ENCODE measurements around the gene DTX3.
"Not testable (repeated sequence)": the region's sequence is repeated elsewhere in the genome, so short reads cannot be mapped to it uniquely, and the experiment has no call there.

Gene DTX3

DNA sequence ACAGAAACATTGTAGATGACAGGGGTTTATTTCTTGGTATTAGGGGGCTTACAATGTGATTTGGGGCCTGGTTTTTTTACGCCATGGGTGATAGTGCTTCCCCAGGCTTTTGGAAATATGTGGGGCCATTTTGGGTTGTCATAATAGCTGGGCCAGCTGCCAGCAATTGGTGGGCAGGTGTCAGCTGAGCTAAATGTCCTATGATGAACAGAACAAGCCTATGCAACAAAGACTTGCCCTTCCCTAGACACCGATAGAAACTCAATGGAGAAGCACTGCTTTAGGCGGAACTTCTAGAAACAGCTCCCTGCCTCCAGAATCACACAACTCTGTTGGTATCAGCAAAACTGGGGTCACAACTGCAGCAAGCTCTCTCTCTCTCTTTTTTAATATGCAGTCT is 33.5 kb downstream of the DTX3 start:
- H2AFZ ChIP-seq (ENCODE audit: low read depth): no peak overlapping the region
- H3K27ac ChIP-seq: no peak overlapping the region
- no peaks in the 10 kb centered on the region for H3K79me2 ChIP-seq (ENCODE audit: insufficient read depth, low read depth)
- H3K36me3 ChIP-seq (ENCODE audit: insufficient read depth): no peaks in the 10 kb centered on the region
- peaks cover 10% of the 10 kb centered on the region for H3K4me1 ChIP-seq (ENCODE audit: low read depth, poor library complexity, severe bottlenecking)
- no peaks in the 10 kb centered on the region for H3K27me3 ChIP-seq (ENCODE audit: insufficient read depth, low read depth)
- no peaks in the 10 kb centered on the region for H4K20me1 ChIP-seq (ENCODE audit: insufficient read depth)
- TF ChIP-seq, protein P1, sequence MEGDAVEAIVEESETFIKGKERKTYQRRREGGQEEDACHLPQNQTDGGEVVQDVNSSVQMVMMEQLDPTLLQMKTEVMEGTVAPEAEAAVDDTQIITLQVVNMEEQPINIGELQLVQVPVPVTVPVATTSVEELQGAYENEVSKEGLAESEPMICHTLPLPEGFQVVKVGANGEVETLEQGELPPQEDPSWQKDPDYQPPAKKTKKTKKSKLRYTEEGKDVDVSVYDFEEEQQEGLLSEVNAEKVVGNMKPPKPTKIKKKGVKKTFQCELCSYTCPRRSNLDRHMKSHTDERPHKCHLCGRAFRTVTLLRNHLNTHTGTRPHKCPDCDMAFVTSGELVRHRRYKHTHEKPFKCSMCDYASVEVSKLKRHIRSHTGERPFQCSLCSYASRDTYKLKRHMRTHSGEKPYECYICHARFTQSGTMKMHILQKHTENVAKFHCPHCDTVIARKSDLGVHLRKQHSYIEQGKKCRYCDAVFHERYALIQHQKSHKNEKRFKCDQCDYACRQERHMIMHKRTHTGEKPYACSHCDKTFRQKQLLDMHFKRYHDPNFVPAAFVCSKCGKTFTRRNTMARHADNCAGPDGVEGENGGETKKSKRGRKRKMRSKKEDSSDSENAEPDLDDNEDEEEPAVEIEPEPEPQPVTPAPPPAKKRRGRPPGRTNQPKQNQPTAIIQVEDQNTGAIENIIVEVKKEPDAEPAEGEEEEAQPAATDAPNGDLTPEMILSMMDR (conservative IDR thresholded peaks at IDR 0.05; ENCODE audit: low read depth, low read length): no peak
- no peak overlapping the region for H3K4me3 ChIP-seq (IDR thresholded peaks at IDR 0.05; ENCODE audit: insufficient read depth, low read depth, low read length)
- no peak overlapping the region for H3K4me2 ChIP-seq
- H3K9ac ChIP-seq: no peak overlapping the region

DNA sequence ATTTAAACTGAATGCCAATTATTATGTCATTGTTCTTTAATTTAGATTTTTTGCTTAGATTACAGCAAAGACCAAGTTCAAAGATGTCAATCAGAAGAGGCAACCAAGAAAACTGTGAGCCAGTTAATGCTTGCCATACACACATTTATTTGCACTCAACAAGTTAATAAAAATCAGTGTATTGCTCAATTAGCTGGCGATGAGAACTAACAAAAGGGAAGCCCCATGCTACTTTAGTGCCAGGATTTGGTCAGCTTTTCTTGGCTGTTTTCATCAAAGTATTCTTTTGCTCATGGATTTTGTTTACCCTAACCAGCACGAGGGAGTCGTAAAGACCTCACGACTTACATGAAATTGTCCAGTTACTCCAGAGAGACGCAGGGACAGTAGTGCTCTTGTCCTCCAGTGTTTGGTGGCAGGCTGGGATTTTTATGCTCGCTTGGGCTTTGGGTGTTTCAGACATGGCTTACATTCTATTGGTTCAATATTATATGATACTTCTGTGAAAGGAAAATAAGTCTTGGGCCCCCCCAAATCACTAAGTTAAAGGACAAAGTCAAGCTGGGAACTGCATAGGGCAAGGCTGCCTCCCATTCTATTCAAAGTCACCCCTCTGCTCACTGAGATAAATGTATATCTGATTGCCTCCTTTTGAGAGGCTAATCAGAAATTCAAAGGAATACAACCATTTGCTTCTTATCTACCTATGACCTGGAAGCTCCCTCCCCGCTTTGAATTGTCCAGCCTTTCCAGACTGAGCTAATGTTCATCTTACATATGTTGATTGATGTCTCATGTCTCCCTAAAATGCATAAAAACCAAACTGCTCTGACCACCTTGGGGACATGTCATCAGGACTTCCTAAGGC is 35.8 kb downstream of the DTX3 start:
- H3K4me1 ChIP-seq (ENCODE audit: low read depth, poor library complexity, severe bottlenecking): no peaks in the 10 kb centered on the region
- no peaks in the 10 kb centered on the region for H3K36me3 ChIP-seq (ENCODE audit: insufficient read depth)
- H2AFZ ChIP-seq (ENCODE audit: low read depth): no peak overlapping the region
- H3K27ac ChIP-seq: no peak overlapping the region
- H3K4me3 ChIP-seq (IDR thresholded peaks at IDR 0.05; ENCODE audit: insufficient read depth, low read depth, low read length): no peak overlapping the region
- TF ChIP-seq, protein P1 (conservative IDR thresholded peaks at IDR 0.05; ENCODE audit: low read depth, low read length): no peak
- H3K9ac ChIP-seq: no peak overlapping the region
- H4K20me1 ChIP-seq (ENCODE audit: insufficient read depth): no peaks in the 10 kb centered on the region
- H3K27me3 ChIP-seq (ENCODE audit: insufficient read depth, low read depth): no peaks in the 10 kb centered on the region
- no peaks in the 10 kb centered on the region for H3K79me2 ChIP-seq (ENCODE audit: insufficient read depth, low read depth)
- H3K4me2 ChIP-seq: no peak overlapping the region

DNA sequence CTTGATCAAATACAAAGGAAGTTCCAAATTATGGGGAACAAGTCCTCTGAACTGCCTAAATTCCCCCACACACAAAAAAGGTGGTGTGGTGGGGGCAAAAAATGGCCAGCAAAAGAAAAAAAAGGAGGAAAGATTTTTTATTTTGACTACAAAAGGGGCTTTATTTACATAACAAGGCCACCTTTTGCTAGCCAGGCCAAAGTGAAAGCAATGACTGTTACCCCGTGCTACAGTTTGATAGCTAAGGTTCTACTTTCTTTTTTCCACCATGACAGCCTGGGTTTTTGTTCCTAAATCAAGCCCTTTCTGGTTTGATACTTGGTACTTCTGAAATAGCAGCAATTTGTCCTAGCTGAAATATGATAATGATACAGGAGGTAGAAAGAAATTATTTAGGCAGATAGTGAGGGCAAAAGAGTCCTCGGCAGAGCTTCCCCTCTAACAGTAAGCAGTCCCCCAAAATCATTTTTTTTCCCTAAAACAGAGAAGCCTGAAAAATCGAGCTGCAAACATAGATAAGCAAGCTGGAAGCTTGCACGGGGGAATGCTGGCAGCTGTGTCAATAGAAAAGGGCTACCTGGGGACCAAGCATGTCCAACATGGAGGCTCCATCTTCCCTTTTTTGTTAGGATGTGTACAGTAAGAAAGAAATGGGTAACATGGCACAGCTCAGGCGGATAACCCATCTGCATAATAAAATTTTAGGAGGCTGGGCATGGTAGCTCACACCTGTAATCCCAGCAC is 37.2 kb downstream of the DTX3 start:
- Histone ChIP-seq H3K4me1 (ENCODE audit: low read depth, poor library complexity, severe bottlenecking) (no peaks in the 10 kb centered on the region), H2AFZ (ENCODE audit: low read depth) (no peak overlapping the region), H3K27ac (no peak overlapping the region), H3K4me3 (IDR thresholded peaks at IDR 0.05; ENCODE audit: insufficient read depth, low read depth, low read length) (no peak overlapping the region), H3K4me2 (no peak overlapping the region), H3K36me3 (ENCODE audit: insufficient read depth) (no peaks in the 10 kb centered on the region; the same call in 1 of the 2 replicates), H3K79me2 (ENCODE audit: insufficient read depth, low read depth) (no peaks in the 10 kb centered on the region), H3K9ac (no peak overlapping the region), H4K20me1 (ENCODE audit: insufficient read depth) (no peaks in the 10 kb centered on the region), H3K27me3 (ENCODE audit: insufficient read depth, low read depth) (no peaks in the 10 kb centered on the region)
- TF ChIP-seq, protein P1 (conservative IDR thresholded peaks at IDR 0.05; ENCODE audit: low read depth, low read length): no peak

DNA sequence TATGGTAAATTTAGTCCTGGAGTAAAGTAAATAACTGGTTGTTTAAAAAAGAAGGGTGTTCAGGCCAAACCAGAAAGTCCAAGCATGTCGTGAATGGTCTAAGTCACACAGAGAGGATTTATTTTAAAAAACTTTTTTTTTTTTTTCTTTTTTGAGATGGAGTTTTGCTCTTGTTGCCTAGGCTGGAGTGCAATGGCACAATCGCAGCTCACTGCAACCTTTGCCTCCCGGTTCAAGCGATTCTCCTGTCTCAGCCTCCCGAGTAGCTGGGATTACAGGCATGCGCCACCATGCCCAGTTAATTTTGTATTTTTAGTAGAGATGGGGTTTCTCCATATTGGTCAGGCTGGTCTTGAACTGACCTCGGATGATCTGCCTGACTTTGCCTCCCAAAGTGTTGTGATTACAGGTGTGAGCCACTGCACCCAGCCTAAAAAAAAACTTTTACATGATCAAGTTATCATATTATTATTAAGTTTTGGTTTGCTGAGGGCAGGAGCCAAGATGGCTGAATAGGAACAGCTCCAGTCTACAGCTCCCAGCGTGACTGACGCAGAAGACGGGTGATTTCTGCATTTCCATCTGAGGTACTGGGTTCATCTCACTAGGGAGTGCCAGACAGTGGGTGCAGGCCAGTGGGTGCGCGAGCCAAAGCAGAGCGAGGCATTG is 41.5 kb downstream of the DTX3 start:
- not testable (repeated sequence) for H3K4me3 ChIP-seq (IDR thresholded peaks at IDR 0.05; ENCODE audit: insufficient read depth, low read depth, low read length); H3K9ac ChIP-seq; H3K79me2 ChIP-seq (ENCODE audit: insufficient read depth, low read depth); H3K4me1 ChIP-seq (ENCODE audit: low read depth, poor library complexity, severe bottlenecking); H3K27me3 ChIP-seq (ENCODE audit: insufficient read depth, low read depth); H2AFZ ChIP-seq (ENCODE audit: low read depth); H3K27ac ChIP-seq; H3K4me2 ChIP-seq; H4K20me1 ChIP-seq (ENCODE audit: insufficient read depth); H3K36me3 ChIP-seq (ENCODE audit: insufficient read depth)

DNA sequence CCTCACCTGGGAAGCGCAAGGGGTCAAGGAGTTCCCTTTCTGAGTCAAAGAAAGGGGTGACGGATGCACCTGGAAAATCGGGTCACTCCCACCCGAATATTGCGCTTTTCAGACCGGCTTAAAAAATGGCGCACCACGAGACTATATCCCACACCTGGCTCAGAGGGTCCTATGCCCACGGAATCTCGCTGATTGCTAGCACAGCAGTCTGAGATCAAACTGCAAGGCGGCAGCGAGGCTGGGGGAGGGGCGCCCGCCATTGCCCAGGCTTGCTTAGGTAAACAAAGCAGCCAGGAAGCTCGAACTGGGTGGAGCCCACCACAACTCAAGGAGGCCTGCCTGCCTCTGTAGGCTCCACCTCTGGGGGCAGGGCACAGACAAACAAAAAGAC is 42.0 kb downstream of the DTX3 start:
- not testable (repeated sequence) for H3K27ac ChIP-seq; H3K4me2 ChIP-seq; H3K4me1 ChIP-seq (ENCODE audit: low read depth, poor library complexity, severe bottlenecking); H3K4me3 ChIP-seq (IDR thresholded peaks at IDR 0.05; ENCODE audit: insufficient read depth, low read depth, low read length); H3K79me2 ChIP-seq (ENCODE audit: insufficient read depth, low read depth); H4K20me1 ChIP-seq (ENCODE audit: insufficient read depth); H2AFZ ChIP-seq (ENCODE audit: low read depth); H3K9ac ChIP-seq; H3K36me3 ChIP-seq (ENCODE audit: insufficient read depth); H3K27me3 ChIP-seq (ENCODE audit: insufficient read depth, low read depth)
